Memory B cell (primary cell): ENCODE results near the gene OR4K5.
"Not testable (repeated sequence)": the region's sequence is repeated elsewhere in the genome, so short reads cannot be mapped to it uniquely, and the experiment has no call there.

Experiments
- ATAC-seq: fragments of 150-1000 bp; cut with Tn5 transposase; 2 replicates; pipeline ENCODE4 v1.10.0; 2021; ENCODE audit warnings: low read depth, mild to moderate bottlenecking, moderate library complexity
- DNase-seq, 2 donors: peaks; one replicate each; pipeline ENCODE4 v3.0.0; 2022; ENCODE audit warnings: low spot score in 2 of 2
- H3K27ac Mint-ChIP-seq: one replicate; pipeline ENCODE4 v1.8.0; 2022; ENCODE audit warnings: mild to moderate bottlenecking, moderate library complexity, mixed read lengths
- H3K27me3 Mint-ChIP-seq: one replicate; pipeline ENCODE4 v1.8.0; 2022; ENCODE audit warnings: mixed read lengths
- H3K36me3 Mint-ChIP-seq: one replicate; pipeline ENCODE4 v1.8.0; 2022; ENCODE audit warnings: mild to moderate bottlenecking, mixed read lengths
- H3K4me1 Mint-ChIP-seq: one replicate; pipeline ENCODE4 v1.8.0; 2022; ENCODE audit warnings: mixed read lengths
- H3K4me3 Mint-ChIP-seq: one replicate; pipeline ENCODE4 v1.8.0; 2022; ENCODE audit warnings: mild to moderate bottlenecking, moderate library complexity, mixed read lengths
- H3K9me3 Mint-ChIP-seq: one replicate; pipeline ENCODE4 v1.8.0; 2022; ENCODE audit warnings: mixed read lengths

Gene OR4K5

DNA sequence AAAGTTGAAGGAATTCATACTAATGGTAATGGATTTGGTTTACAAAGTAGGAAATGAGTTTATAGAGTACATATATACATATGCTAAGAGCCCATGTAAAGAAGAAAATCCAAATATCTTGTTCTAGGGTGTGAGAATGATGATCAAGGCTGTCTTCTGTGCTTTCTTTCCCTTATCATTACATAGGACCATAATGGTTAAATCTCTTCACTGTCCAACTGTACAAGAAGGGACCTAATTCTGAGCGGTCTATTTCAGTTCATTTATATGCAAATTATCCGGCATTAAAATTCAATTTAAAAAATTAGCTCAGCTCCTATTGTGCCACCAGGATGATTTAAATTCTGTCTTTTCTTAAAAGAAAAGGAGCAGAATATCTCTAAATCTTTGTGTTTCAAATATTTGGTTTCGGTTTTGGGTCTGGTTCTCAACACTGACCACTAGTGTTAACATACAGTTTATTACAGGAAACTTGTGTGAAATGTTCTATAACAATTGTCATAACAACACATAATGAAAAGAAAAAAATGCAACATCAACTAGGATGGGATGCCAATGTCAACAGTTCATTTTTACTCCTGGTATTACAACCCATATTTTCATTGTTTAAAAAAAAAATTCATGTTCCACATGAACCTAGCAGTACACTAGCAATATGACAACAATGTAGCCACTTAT is 27.1 kb downstream of the OR4K5 start:
- no peaks in the 10 kb centered on the region for H3K4me1 Mint-ChIP-seq
- H3K27me3 Mint-ChIP-seq, result no peaks in the 10 kb centered on the region
- no peak for ATAC-seq
- DNase-seq, result no peak
- H3K27ac Mint-ChIP-seq, result no peak overlapping the region
- H3K9me3 Mint-ChIP-seq, result peaks cover 1% of the 10 kb centered on the region
- no peaks in the 10 kb centered on the region for H3K36me3 Mint-ChIP-seq
- no peak overlapping the region for H3K4me3 Mint-ChIP-seq

DNA sequence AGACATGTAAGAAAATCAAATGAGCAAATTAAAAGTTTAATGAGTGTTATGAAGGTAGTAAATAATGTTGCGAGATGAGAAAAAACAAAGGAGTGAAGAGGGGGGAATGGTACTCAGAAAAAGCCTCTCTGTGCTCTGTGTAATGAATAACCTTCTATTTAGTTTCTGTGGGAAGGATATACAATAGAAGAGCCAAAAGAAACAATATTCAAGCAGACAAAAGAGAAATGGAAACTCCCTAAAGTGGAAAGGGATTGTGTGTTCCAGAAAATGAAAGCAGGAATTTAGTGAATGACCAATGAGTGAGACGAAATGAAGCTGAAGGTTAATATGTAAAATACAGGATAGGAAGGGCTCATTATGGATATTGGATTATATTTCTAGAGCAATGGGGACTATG is 28.8 kb downstream of the OR4K5 start:
- Mint-ChIP-seq H3K27me3 (no peaks in the 10 kb centered on the region), H3K27ac (no peak overlapping the region), H3K36me3 (no peaks in the 10 kb centered on the region), H3K9me3 (peaks cover 1% of the 10 kb centered on the region), H3K4me1 (no peaks in the 10 kb centered on the region), H3K4me3 (no peak overlapping the region)
- DNase-seq (no peak), ATAC-seq (no peak)

DNA sequence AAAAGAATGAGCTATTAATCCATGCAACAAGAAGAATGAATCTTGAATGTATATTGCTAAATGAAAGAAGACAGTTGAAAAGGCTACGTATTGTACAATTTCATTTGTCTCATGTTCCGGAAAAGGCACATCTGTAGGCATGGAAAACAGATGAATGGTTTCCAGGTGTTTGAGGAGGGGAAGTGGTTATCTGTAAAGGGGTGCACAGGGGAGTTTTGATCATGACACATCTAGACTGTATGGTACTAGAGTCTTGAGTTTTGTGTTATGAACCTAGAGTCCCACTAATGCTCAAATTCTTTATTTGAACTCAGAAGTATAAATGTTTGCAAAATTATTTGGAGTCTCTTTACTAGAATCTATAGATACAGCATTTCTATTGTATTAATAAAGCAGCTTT is 49.3 kb downstream of the OR4K5 start:
- not testable (repeated sequence) for H3K36me3 Mint-ChIP-seq, H3K9me3 Mint-ChIP-seq, H3K4me1 Mint-ChIP-seq, H3K4me3 Mint-ChIP-seq, H3K27me3 Mint-ChIP-seq, DNase-seq, ATAC-seq, H3K27ac Mint-ChIP-seq
